ENCODE data around the gene ATG12.
"Not testable (repeated sequence)": the region's sequence is repeated elsewhere in the genome, so short reads cannot be mapped to it uniquely, and the experiment has no call there.

The ATG12 gene

DNA sequence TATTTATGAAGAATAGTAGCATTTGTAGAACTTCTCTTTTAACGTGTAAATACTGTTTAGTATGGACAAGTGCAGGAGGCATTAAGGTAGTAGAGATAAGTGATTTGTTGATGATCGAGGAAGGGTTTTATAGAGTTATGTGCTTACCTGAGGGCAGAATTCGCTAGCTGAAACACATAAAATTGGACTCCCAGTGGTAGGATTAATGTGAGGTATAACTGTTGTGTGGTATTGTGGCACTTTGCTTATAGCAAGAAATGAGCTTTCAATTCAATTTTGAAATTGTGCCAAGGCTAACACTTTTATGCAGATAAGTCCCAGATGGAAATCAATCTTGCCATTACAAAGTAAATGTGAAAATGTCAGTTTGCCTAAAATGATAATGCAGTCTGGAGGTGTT lies 1.6 kb upstream of the ATG12 start:
- DNase-seq (ENCODE audit: low read depth in 2 of 2), result no peak

DNA sequence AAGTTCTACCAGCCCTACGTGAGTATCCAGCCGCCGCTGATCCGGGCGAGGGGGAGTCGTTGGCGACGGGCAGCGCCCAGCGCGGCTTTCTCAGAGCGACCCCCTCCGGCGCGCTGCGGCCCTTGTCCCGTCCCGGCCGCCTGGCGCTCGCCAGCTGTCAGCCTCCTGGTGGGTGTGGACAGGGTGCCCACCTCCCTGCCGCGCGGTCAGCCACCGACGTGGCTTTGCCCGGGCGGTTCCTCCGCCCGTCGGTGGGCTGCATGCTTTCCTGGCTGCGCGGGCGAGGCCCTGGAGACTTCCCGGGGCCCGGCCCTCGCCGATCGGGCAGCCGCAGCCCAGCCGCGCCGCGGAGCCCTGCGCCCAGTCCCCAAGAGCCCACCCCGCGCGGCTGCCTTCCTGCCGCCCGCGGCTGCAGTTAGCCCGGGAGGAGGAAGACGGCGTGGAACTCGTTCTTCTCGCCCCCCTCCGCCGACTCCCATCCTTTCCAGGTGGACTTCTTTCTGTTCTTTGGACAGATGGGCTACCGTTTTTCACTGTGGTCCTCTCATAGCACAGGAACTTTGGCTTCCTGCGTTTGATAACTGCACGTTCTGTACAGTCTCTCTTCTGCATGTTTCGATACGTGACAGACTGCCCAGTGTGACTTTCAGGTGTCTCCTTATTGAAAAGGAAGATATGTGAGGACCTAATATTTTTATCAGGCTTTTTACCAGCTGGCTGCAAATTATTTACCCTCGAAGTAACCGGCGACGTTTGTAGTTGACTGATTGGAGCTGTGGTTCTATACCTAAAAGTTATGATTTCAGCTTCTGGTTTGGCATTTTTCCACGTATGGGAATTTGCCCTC lies 947 bp upstream of the ATG12 start:
- no peak for DNase-seq (ENCODE audit: low read depth in 2 of 2)

DNA sequence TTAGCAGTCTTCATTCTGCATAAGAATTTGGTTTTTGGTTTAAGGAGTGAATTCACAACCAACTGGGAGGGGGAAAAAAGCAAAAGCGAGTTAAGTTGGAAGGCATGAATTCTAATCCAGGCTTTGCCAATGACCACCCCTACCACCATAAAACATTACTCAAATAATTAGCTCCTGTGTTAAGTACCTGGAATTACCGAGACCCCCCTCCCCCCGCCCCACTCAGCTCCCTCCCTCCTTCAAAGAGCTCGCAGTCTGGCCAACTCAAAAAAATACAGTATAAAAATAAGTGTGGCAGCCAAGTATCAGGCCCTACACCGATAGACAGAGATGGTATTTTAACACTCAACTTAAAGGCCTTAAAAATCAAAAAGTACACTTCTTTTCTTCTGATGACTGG lies 492 bp downstream of the ATG12 start:
- DNase-seq (ENCODE audit: low read depth in 2 of 2), result no peak

GRCh38 chr5:115838885-115839518 lies 2.4 kb downstream of the ATG12 start:
- DNase-seq (ENCODE audit: low read depth in 2 of 2), result no peak

GRCh38 chr5:115835481-115835880 lies 5.9 kb downstream of the ATG12 start:
- DNase-seq (ENCODE audit: low read depth in 2 of 2), result no peak

GRCh38 chr5:115831163-115831768 lies 10.1 kb downstream of the ATG12 start:
- no peak for DNase-seq (ENCODE audit: low read depth in 2 of 2)

DNA sequence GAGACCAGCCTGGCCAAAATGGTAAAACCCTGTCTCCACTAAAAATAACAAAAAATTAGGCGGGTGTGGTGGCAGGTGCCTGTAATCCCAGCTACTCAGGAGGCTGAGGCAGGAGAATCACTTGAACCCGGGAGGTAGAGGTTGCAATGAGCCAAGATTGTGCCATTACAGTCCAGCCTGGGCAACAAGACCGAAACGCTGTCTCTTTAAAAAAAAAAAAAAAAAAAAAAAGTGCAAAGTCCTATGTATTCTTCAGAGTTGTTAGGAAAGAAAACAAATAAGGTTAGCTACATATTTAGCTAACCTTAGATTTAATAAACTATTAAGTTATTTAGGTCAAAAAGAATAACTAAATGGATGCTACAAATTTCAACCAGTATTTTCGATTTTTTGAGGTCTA lies 11.5 kb downstream of the ATG12 start:
- no peak for DNase-seq (ENCODE audit: low read depth in 2 of 2)

GRCh38 chr5:115825948-115826347 lies 15.4 kb downstream of the ATG12 start:
- DNase-seq (ENCODE audit: low read depth in 2 of 2), result no peak

- not testable (repeated sequence) for DNase-seq (ENCODE audit: low read depth in 2 of 2)
Observed at GRCh38 chr5:115824983-115825382, 16.4 kb downstream of the ATG12 start.

DNA sequence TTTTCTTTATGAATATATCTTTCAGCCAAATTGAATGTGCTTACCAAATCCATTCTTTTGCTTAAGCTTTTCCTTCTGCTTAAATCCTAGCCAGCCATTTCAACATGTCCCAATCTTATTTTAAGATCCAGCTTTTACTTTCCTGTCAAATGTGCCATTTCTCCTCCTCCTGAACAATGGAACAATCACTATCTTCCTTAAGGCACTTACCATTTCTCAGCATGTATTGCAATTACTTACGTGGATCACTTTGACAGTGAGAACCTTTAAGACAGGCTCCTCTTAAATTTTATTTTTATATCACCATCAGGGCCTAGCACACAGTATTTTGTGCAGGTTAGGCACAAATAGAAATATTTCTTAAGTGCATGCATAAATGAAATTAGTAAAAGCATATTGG lies 20.5 kb downstream of the ATG12 start:
- DNase-seq (ENCODE audit: low read depth in 2 of 2), result no peak

- no peak for DNase-seq (ENCODE audit: low read depth in 2 of 2)
Observed at GRCh38 chr5:115818821-115819220, 22.5 kb downstream of the ATG12 start.

DNA sequence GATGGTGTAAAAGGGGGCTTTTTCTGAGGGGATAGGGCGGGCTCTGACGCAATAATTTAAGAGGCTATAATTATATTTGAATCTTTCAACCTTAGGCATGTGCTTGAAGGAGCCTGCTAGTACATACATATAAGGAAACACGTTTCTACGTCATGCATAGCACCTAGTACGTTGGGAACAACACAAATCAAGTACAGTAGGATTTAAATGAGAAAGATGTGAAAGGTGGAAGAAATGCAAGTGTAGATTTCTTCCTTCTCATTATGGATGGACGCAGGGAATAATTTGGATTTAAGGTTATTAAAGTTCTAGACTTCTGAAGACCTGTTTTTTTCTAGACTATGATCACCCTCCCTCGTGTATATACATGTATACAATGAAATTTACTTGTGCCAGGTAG lies 24.0 kb downstream of the ATG12 start:
- no peak for DNase-seq (ENCODE audit: low read depth in 2 of 2)

- no peak for DNase-seq (ENCODE audit: low read depth in 2 of 2)
Observed at GRCh38 chr5:115816226-115817081, 24.9 kb downstream of the ATG12 start, which contains the start of gene CDO1. CDO1 (minus strand) TSS chr5:115816659; CDS start chr5:115816397, 262 bp downstream.

DNA sequence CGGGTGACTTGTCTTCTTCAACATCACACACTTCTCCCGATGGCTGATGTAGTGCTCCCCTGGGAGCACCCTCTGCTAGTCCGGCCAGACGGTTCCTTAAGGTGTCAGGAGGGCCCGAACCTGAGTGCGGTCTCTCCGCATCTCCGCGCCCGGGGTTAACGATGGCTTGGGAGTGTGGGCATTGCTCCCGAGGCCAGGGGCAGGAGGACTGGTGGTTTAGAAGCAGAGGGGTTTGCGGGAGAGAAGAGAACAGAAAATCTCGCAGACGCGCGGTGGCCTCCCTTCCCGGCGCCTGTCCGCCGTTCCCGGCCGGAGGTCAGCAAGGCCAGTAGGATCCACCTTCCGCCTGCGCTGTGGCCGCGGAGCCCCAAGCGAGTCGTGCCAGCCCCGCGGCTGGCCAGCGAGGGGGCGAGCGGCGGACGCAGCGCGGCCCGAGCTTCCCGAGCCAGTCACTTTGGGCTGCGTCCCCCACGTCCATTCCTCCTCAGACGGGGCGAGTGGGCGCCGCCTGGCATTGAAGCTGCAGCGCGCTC lies 25.6 kb downstream of the ATG12 start:
- DNase-seq (ENCODE audit: low read depth in 2 of 2), result no peak

- no peak for DNase-seq (ENCODE audit: low read depth in 2 of 2)
Observed at GRCh38 chr5:115815006-115815692, 26.2 kb downstream of the ATG12 start.

DNA sequence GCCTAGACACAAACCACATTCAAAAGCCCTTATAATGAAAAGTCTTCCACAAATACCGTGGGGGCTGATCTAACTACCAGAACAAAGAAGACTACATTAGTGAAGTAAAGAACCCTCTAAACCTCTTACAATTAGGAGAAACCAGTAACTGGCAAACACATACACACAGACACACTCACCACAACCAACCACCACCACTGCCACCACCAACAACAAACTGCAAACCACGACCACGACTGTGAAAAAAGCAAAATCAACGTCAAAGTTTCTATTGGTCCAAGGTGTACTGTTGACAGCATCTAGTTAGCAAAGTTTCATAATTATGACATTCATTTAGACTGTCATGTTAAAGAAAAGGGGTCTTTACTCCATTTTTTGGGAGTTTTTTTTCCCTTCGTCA lies 27.6 kb downstream of the ATG12 start:
- DNase-seq (ENCODE audit: low read depth in 2 of 2), result no peak

DNA sequence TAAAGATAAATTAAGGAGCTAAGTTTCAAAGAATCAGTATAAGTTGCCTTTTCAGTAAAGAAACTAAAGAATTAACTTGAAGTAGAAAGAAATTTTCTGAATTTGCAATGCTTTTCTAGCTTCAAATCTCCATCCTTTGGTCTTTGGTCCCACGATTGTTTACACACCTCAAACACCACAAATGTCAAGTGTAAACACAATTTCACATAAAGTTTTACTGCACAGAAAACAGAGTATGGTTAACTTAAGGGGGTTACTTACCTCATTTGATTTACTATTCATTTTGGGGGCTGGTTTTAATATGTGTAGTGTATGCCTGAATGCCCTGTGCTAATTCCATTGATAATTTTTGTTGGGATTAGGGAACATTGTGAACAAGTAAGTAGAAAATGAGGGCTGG lies 29.0 kb downstream of the ATG12 start:
- DNase-seq (ENCODE audit: low read depth in 2 of 2), result no peak

DNA sequence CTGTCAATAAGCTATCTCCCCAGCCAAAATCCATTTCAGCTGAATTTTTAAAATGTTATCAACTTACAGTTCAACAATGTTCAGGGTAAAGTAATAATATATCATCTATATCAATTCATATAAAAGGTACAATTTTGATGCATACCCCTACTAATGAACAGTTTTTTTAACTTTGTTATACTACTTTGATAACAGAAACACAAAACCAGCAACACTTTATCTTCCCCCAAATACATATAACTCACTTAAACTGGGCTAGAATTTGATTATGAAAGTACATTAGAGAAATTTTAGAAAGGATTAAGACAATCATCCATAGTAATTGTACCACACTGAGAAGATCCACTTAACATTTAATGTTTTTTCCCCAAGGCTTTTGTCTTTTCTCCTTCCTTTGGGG lies 30.0 kb downstream of the ATG12 start:
- no peak for DNase-seq (ENCODE audit: low read depth in 2 of 2)

- no peak for DNase-seq (ENCODE audit: low read depth in 2 of 2)
Observed at GRCh38 chr5:115810761-115811160, 30.6 kb downstream of the ATG12 start.

- DNase-seq (ENCODE audit: low read depth in 2 of 2), result no peak
Observed at GRCh38 chr5:115809946-115810345, 31.4 kb downstream of the ATG12 start.

DNA sequence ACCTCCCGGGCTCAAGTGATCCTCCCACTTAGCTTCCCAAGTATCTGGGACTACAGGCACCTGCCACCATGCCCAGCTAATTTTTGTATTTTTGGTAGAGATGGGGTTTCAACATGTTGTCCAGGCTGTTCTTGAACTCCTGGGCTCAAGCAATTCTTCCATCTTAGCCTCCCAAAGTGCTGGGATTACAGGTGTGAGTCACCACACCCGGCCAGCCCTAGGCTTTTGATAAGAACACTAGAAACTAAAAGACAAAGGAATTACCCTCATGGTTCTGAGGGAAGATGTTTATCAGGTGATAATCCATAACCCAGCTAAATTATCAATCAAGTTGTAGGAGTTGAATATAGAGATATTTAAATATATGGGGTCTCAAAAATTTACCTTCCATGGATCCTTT lies 33.3 kb downstream of the ATG12 start:
- not testable (repeated sequence) for DNase-seq (ENCODE audit: low read depth in 2 of 2)

All from stimulated activated CD4-positive, alpha-beta T cell treated with anti-CD3 and anti-CD28 coated beads, Interleukin-1b, Interleukin-23, amount 100 ng/mL, for 1 hour (primary cell).